K562 (cell line): ENCODE data around the gene RACK1. TPM values are rescaled to one million over a fixed set of nuclear protein-coding genes. Genes with fewer than 3 reads are reported as not detected.

Experiments used
- CREB3L1 ChIP-seq: fragments of 450-650 bp; IDR thresholded peaks from 2 replicates; pipeline ENCODE4 v1.6.1; 2014; ENCODE audit warnings: low read depth, mild to moderate bottlenecking, moderate library complexity, borderline replicate concordance
- ESRRA ChIP-seq: fragments of 450-650 bp; IDR thresholded peaks from 2 replicates; pipeline ENCODE4 v1.6.1; 2014; ENCODE audit warnings: low read depth, mild to moderate bottlenecking, moderate library complexity, borderline replicate concordance
- FOXK2 ChIP-seq, 2 experiments: fragments of 450-650 bp; IDR thresholded peaks in 1 of 2; conservative IDR thresholded peaks in 1 of 2; 2 replicates each; pipeline ENCODE4 v1.6.1; 2016; ENCODE audit warnings: low read depth in 2 of 2, mild to moderate bottlenecking in 1 of 2
- MAFF ChIP-seq: IDR thresholded peaks from 2 replicates; pipeline ENCODE4 v1.6.1; 2012; ENCODE audit warnings: low read length, improper control_type of control experiment
- MAZ ChIP-seq, 2 experiments: fragments of 450-650 bp in 1 of 2; sonication (generic) in 1 of 2; formaldehyde crosslinking; IDR thresholded peaks in 1 of 2; conservative IDR thresholded peaks in 1 of 2; 2 replicates each; pipeline versions ENCODE4 v1.4.0 to v1.5.0; 2020; ENCODE audit warnings: mild to moderate bottlenecking in 1 of 2, missing genetic modification reagents in 1 of 2
- MLLT1 ChIP-seq, 2 experiments: fragments of 450-650 bp; IDR thresholded peaks; 2 replicates each; pipeline ENCODE4 v1.6.1; 2016
- NFXL1 ChIP-seq: fragments of 450-650 bp; formaldehyde crosslinking; IDR thresholded peaks from 2 replicates; pipeline ENCODE4 v1.4.0; 2021; ENCODE audit warnings: mild to moderate bottlenecking
- NR2C1 ChIP-seq, 2 experiments: fragments of 450-650 bp; IDR thresholded peaks; 2 replicates each; pipeline ENCODE4 v1.6.1; 2017; ENCODE audit warnings: mild to moderate bottlenecking in 2 of 2, antibody characterized with exemption in 1 of 2, inconsistent platforms in 1 of 2, missing compliant biosample characterization in 1 of 2, missing genetic modification characterization in 1 of 2
- PHF20 ChIP-seq: fragments of 450-650 bp; IDR thresholded peaks from 2 replicates; pipeline ENCODE4 v1.6.1; 2018; ENCODE audit not compliant: partially characterized antibody
- POLR2H ChIP-seq: IDR thresholded peaks from 2 replicates; pipeline ENCODE4 v1.6.1; 2016; ENCODE audit warnings: missing genetic modification characterization, low read depth, mild to moderate bottlenecking, control low read depth, missing compliant biosample characterization, moderate library complexity
- SP1 ChIP-seq: sonication (generic); formaldehyde crosslinking; IDR thresholded peaks from 2 replicates; pipeline ENCODE4 v1.8.1; 2022; ENCODE audit warnings: mild to moderate bottlenecking, missing genetic modification reagents
- UBTF ChIP-seq, 2 experiments: IDR thresholded peaks; 2 replicates each; pipeline ENCODE4 v1.6.1; 2012; ENCODE audit warnings: improper control_type of control experiment in 2 of 2, low read depth in 2 of 2, low read length in 2 of 2, borderline replicate concordance in 1 of 2
- XRCC5 ChIP-seq: fragments of 200-400 bp; formaldehyde crosslinking; IDR thresholded peaks from 2 replicates; pipeline ENCODE4 v1.6.1; 2017; ENCODE audit warnings: low read depth, mild to moderate bottlenecking, low read length
- ZKSCAN8 ChIP-seq: fragments of 200-800 bp; sonication (Bioruptor generic); IDR thresholded peaks from 2 replicates; pipeline ENCODE4 v1.6.1; 2016; ENCODE audit warnings: missing genetic modification characterization, missing compliant biosample characterization
- ZMIZ1 ChIP-seq, 2 experiments: fragments of 150-350 bp in 1 of 2; IDR thresholded peaks; 2 replicates each; pipeline ENCODE4 v1.6.1; 2012 to 2016; ENCODE audit warnings: low read depth in 2 of 2, low read length in 2 of 2, mild to moderate bottlenecking in 1 of 2, moderate library complexity in 1 of 2
- ZNF764 ChIP-seq: fragments of 250-450 bp; sonication (Bioruptor Pico); IDR thresholded peaks from 2 replicates; pipeline ENCODE4 v1.4.0; 2020; ENCODE audit warnings: low read depth, mild to moderate bottlenecking, moderate library complexity
- polyA plus RNA-seq, 8 experiments: library from polyadenylated mRNA; depleted of rRNA in 4 of 8; stranded (reverse) in 5 of 8; unstranded in 3 of 8; fragments of >200 nt; fragmentation: Nextera tagmentation in 2 of 8; fragmentation: Illumina TruSeq in 1 of 8; extraction: Ambion mirVana in 2 of 8; extraction: Trizol in 1 of 8; gene quantifications; 2 replicates each; pipeline versions ENCODE4 v1.2.1 to v1.2.3, GENCODE V29; 2011 to 2014; ENCODE audit warnings: inconsistent platforms in 1 of 8, missing spikeins in 1 of 8
- total RNA-seq, 7 experiments: library from RNA; depleted of rRNA in 6 of 7; stranded (reverse); fragments of >200 nt in 6 of 7; fragmentation: Illumina TruSeq in 2 of 7; extraction: Trizol in 2 of 7; gene quantifications; 2 replicates each; pipeline versions ENCODE4 v1.2.1 to v1.2.3, GENCODE V29; 2011 to 2021; ENCODE audit warnings: low replicate concordance in 1 of 7

The RACK1 gene
- total and polyA plus RNA-seq, 9 of the 15 experiments (the other 6 are each of a cell fraction or from before 2014, with no cell fraction given) = 2,303 to 5,311 (median 3,833) TPM

GRCh38 chr5:181246276-181247049 lies 2.8 kb upstream of the RACK1 start (continued):
- TF ChIP-seq ZMIZ1 (IDR thresholded peaks at IDR 0.05; ENCODE audit: low read depth in 2 of 2, low read length in 2 of 2) (0 out of 4 replicates have a peak, but pooled peaks of 1 of the 2 experiments have one; percentile 5), CREB3L1 (peak; percentile 84), FOXK2 (conservative IDR thresholded peaks at IDR 0.05 in 1 of 2, IDR thresholded peaks at IDR 0.05 in 1 of 2; ENCODE audit: low read depth in 2 of 2) (peak; percentile 11 to 74; a peak in 2 of 4 replicates), NR2C1 (IDR thresholded peaks at IDR 0.05) (peak; percentile 61; the same call in 1 of the 2 replicates), NR2C1 (tag; IDR thresholded peaks at IDR 0.05) (peak; percentile 63; the same call in 1 of the 2 replicates), MLLT1 (IDR thresholded peaks at IDR 0.05) (peak in 1 of 2 experiments; percentile 66; a peak in 2 of 4 replicates), POLR2H (peak; percentile 90), NFXL1 (0 out of 2 replicates have a peak, but pooled peaks have one; percentile 45), UBTF (IDR thresholded peaks at IDR 0.05; ENCODE audit: borderline replicate concordance in 1 of 2, low read depth in 2 of 2, low read length in 2 of 2) (0 out of 4 replicates have a peak, but pooled peaks of 1 of the 2 experiments have one; percentile 14), ZKSCAN8 (CRISPR knock-in tag) (no peak), MAFF (peak; percentile 5; the same call in 1 of the 2 replicates), MAZ (CRISPR knock-in tag; conservative IDR thresholded peaks at IDR 0.05 in 1 of 2, IDR thresholded peaks at IDR 0.05 in 1 of 2) (peak; percentile 13 to 77; a peak in 3 of 4 replicates), XRCC5 (peak; percentile 3; the same call in 1 of the 2 replicates), ESRRA (0 out of 2 replicates have a peak, but pooled peaks have one; percentile 10), SP1 (peak; percentile 56), PHF20 (peak; percentile 39), ZNF764 (CRISPR knock-in tag) (no peak)
